Sigmoid colon (tissue), 7 donors: ENCODE measurements around the gene PSG2. TPM values are rescaled to one million over a fixed set of nuclear protein-coding genes. Genes with fewer than 3 reads are reported as not detected.
"Not testable (repeated sequence)": the region's sequence is repeated elsewhere in the genome, so short reads cannot be mapped to it uniquely, and the experiment has no call there.

ENCODE experiments used
- DNase-seq: peaks from one replicate; pipeline ENCODE4 v3.0.0-alpha.2; 2019
- H3K27ac ChIP-seq, 4 donors: fragments of 200-600 bp; sonication (generic); one replicate each; pipeline ENCODE4 v1.5.1; 2016 to 2019; ENCODE audit warnings: mild to moderate bottlenecking in 1 of 4
- H3K27me3 ChIP-seq, 3 donors: fragments of 200-600 bp; sonication (generic); one replicate each; pipeline ENCODE4 v1.5.1; 2019; ENCODE audit warnings: mild to moderate bottlenecking in 1 of 3
- H3K36me3 ChIP-seq, 4 donors: fragments of 200-600 bp; sonication (generic); one replicate each; pipeline ENCODE4 v1.5.1; 2016 to 2019
- H3K4me1 ChIP-seq, 4 donors: fragments of 200-600 bp; sonication (generic); one replicate each; pipeline ENCODE4 v1.5.1; 2017 to 2019
- H3K4me3 ChIP-seq, 4 donors: fragments of 200-600 bp; sonication (generic); one replicate each; pipeline ENCODE4 v1.5.1; 2017 to 2019; ENCODE audit warnings: mild to moderate bottlenecking in 2 of 4, moderate library complexity in 1 of 4
- H3K9me3 ChIP-seq, 4 donors: fragments of 200-600 bp in 3 of 4; sonication (generic) in 3 of 4; one replicate each; pipeline versions ENCODE4 v1.5.1 to v1.6.1; 2013 to 2019
- CTCF ChIP-seq, 4 experiments: fragments of 450-650 bp in 3 of 4; fragments of 200-600 bp in 1 of 4; IDR thresholded peaks; one replicate each; pipeline ENCODE4 v1.5.1; 2016 to 2019; ENCODE audit warnings: antibody characterized with exemption in 4 of 4, mild to moderate bottlenecking in 3 of 4, moderate library complexity in 2 of 4
- EP300 ChIP-seq, 4 donors: sonication (generic); formaldehyde crosslinking; IDR thresholded peaks; one replicate each; pipeline ENCODE4 v1.6.1; 2017; ENCODE audit warnings: antibody characterized with exemption in 4 of 4
- POLR2A ChIP-seq, 2 donors: fragments of 450-650 bp; IDR thresholded peaks; one replicate each; pipeline ENCODE4 v1.6.1; 2016; ENCODE audit warnings: antibody characterized with exemption in 2 of 2, mild to moderate bottlenecking in 2 of 2, moderate library complexity in 2 of 2
- POLR2AphosphoS5 ChIP-seq, 4 donors: sonication (generic); formaldehyde crosslinking; IDR thresholded peaks; one replicate each; pipeline ENCODE4 v1.6.1; 2017; ENCODE audit warnings: antibody characterized with exemption in 4 of 4
- WGBS, 2 donors: extraction: QIAGEN DNeasy Blood & Tissue Kit; methylation state at CpG; one replicate each; pipeline ENCODE4 v1.1.7; 2013; 5-methylcytosine and 5-hydroxymethylcytosine counted together
- intact Hi-C: fragments of 100-400 bp; cut with DNase I; formaldehyde crosslinking; loops from one replicate; pipeline ENCODE4 v1.15.1; 2023
- polyA plus RNA-seq, 3 donors: library from polyadenylated mRNA; stranded (reverse); fragments of 200-250 nt; gene quantifications; one replicate each; pipeline ENCODE4 v1.2.3, GENCODE V29; 2013
- total RNA-seq, 4 donors: library from RNA; depleted of rRNA; stranded (reverse); fragments of >200 nt; gene quantifications; one replicate each; pipeline ENCODE4 v1.1.0, GENCODE V29; 2016
- donor health status: healthy with polysubstance abuse.
- donor health status: Bipolar disorder and iron deficiency.
- donor health status: healthy.

Gene PSG2
- total and polyA plus RNA-seq, 7 donors, result not detected

- not testable (repeated sequence) for H3K4me1 ChIP-seq, H3K27ac ChIP-seq, H3K9me3 ChIP-seq, H3K27me3 ChIP-seq, H3K36me3 ChIP-seq, H3K4me3 ChIP-seq
- intact Hi-C loops, result loop anchor here (10.0 kb wide), 1 partner anchor 153 kb away; the partner anchor contains the start of gene PSG7
- DNase-seq, result peak; percentile 77
- peak in 2 of 4 experiments; percentile 29 to 75 for TF ChIP-seq CTCF (IDR thresholded peaks at IDR 0.05)
- TF ChIP-seq POLR2AphosphoS5 (IDR thresholded peaks at IDR 0.05), result peak in 2 of 4 donors; percentile 49 to 53
- WGBS, 2 donors, result 56 to 59% methylated on average over 13 of the region's 13 CpGs
Measured at GRCh38 chr19:43087702-43088340, 5.3 kb upstream of the PSG2 start.

GRCh38 chr19:43085796-43086530, 3.5 kb upstream of the PSG2 start:
- not testable (repeated sequence) for H3K36me3 ChIP-seq, H3K9me3 ChIP-seq, H3K4me1 ChIP-seq, H3K27ac ChIP-seq, H3K27me3 ChIP-seq, H3K4me3 ChIP-seq, DNase-seq
- intact Hi-C loops, result loop anchor here (10.0 kb wide), 1 partner anchor 151 kb away; the partner anchor contains the start of gene PSG7
- 69 to 85% methylated on average over 2 of the region's 2 CpGs for WGBS, 2 donors

GRCh38 chr19:43084196-43084832, 1.8 kb upstream of the PSG2 start:
- 48 to 53% methylated on average over 12 of the region's 12 CpGs for WGBS, 2 donors
- intact Hi-C loops, result loop anchor here (10.0 kb wide), 1 partner anchor 150 kb away; the partner anchor contains the start of gene PSG7
- H3K9me3 ChIP-seq, DNase-seq, H3K27ac ChIP-seq, H3K36me3 ChIP-seq, H3K4me1 ChIP-seq, H3K27me3 ChIP-seq, H3K4me3 ChIP-seq: not testable (repeated sequence)
- peak in 2 of 4 experiments; percentile 42 to 84 for TF ChIP-seq CTCF (IDR thresholded peaks at IDR 0.05)

GRCh38 chr19:43083721-43084120, 1.2 kb upstream of the PSG2 start:
- not testable (repeated sequence) for DNase-seq, H3K27ac ChIP-seq, H3K4me1 ChIP-seq, H3K9me3 ChIP-seq, H3K4me3 ChIP-seq, H3K36me3 ChIP-seq, H3K27me3 ChIP-seq
- intact Hi-C loops, result loop anchor here (10.0 kb wide), 1 partner anchor 149 kb away; the partner anchor contains the start of gene PSG7
- WGBS, 2 donors, result 94 to 95% methylated on average over 9 of the region's 9 CpGs

GRCh38 chr19:43078311-43078710, 4.2 kb downstream of the PSG2 start:
- intact Hi-C loops, result no loop called here
- no peak for DNase-seq

GRCh38 chr19:43077881-43078280, 4.6 kb downstream of the PSG2 start:
- H3K27me3 ChIP-seq, DNase-seq, H3K9me3 ChIP-seq, H3K36me3 ChIP-seq, intact Hi-C loops, H3K4me3 ChIP-seq: not testable (repeated sequence)
- WGBS, 2 donors, result 70 to 76% methylated on average over 4 of the region's 4 CpGs
- H3K4me1 ChIP-seq, result peaks cover 0 to 11% (median 7%) of the 10 kb centered on the region in 4 donors
- peak overlapping the region in 1 of 4 donors; percentile 40 for H3K27ac ChIP-seq

More at GRCh38 chr19:43078311-43078710, 4.2 kb downstream of the PSG2 start:
- no peak for TF ChIP-seq EP300 (IDR thresholded peaks at IDR 0.05)
- no peak for TF ChIP-seq POLR2AphosphoS5 (IDR thresholded peaks at IDR 0.05)
- TF ChIP-seq POLR2A (IDR thresholded peaks at IDR 0.05), result no peak
- no peak for TF ChIP-seq CTCF (IDR thresholded peaks at IDR 0.05)
- Histone ChIP-seq H3K36me3 (no peaks in the 10 kb centered on the region), H3K4me1 (peaks cover 0 to 11% (median 7%) of the 10 kb centered on the region in 4 donors), H3K27ac (peak overlapping the region in 1 of 4 donors; percentile 40), H3K4me3 (no peak overlapping the region), H3K9me3 (no peaks in the 10 kb centered on the region), H3K27me3 (no peaks in the 10 kb centered on the region)
- 87 to 88% methylated on average over 4 of the region's 4 CpGs for WGBS, 2 donors

- H3K4me1 ChIP-seq, H3K4me3 ChIP-seq, H3K27me3 ChIP-seq, H3K9me3 ChIP-seq, H3K36me3 ChIP-seq, DNase-seq, H3K27ac ChIP-seq, intact Hi-C loops: not testable (repeated sequence)
- 69 to 72% methylated on average over 3 of the region's 3 CpGs for WGBS, 2 donors
Measured at GRCh38 chr19:43062418-43062817, 20.1 kb downstream of the PSG2 start.

- DNase-seq, H3K36me3 ChIP-seq, H3K4me1 ChIP-seq, H3K27me3 ChIP-seq, H3K4me3 ChIP-seq, intact Hi-C loops, H3K9me3 ChIP-seq, H3K27ac ChIP-seq: not testable (repeated sequence)
- 75% methylated on average over 3 of the region's 3 CpGs for WGBS, 2 donors
Measured at GRCh38 chr19:43061326-43061725, 21.2 kb downstream of the PSG2 start.

- intact Hi-C loops, H3K27me3 ChIP-seq, H3K9me3 ChIP-seq, H3K36me3 ChIP-seq, H3K27ac ChIP-seq, H3K4me1 ChIP-seq, H3K4me3 ChIP-seq, DNase-seq: not testable (repeated sequence)
- WGBS, 2 donors, result 71 to 72% methylated on average over 3 of the region's 3 CpGs
Measured at GRCh38 chr19:43060254-43060653, 22.2 kb downstream of the PSG2 start.
